ENCODE results near the gene TXNIP.
"Not testable (repeated sequence)": the region's sequence is repeated elsewhere in the genome, so short reads cannot be mapped to it uniquely, and the experiment has no call there.

Gene TXNIP

DNA sequence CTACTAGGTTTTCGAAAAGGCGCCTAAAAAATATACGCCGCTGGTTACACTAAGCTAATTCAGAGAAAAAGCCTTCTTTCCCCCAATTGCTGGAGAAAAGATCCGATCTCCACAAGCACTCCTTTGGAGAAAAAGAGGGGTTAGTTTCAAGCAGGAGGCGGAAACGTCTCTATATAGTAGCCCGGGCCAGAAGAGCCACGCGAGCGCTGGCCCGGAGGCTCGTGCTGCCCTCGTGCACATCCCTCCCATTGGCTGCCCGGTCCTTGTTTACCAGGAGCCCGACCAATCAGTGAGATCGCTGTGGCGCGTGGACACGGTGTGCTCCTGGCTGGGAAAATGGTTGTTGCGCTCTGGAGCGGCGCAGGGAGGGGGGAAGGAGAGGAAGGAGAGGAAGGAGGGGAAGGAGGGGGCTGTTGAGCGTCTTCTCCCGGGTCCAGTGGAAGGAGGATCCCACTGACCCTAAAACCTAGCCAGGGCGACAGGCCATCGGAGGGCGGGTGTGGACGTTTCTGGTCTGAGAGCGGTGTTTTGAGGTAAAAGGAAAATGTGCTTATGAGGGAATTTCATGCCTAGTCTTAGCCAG, at the start of gene TXNIP:
TSS of gene TXNIP (minus strand) at position 147 of the 583 bp plus-strand sequence. CDS start 313 bp downstream, outside the sequence.
- DNase-seq, result peak; percentile 93

DNA sequence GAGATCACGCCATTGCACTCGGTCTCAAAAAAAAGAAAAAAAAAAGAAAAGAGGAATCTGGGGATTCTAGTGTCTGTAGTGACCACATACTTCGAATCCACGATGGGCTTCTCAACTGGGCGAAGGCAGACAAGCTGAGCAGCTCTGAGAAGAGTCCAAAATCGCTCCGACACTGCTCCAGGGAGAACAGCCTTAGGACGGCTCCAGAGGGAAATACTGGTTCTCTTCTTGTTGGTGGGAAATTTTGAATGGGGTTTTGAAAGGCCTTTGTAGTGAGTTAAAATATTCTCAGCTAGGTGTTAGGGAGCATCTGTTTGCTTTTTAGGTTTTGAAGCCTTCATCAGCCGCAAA, 43.4 kb upstream of the TXNIP start:
- DNase-seq, result no peak

DNA sequence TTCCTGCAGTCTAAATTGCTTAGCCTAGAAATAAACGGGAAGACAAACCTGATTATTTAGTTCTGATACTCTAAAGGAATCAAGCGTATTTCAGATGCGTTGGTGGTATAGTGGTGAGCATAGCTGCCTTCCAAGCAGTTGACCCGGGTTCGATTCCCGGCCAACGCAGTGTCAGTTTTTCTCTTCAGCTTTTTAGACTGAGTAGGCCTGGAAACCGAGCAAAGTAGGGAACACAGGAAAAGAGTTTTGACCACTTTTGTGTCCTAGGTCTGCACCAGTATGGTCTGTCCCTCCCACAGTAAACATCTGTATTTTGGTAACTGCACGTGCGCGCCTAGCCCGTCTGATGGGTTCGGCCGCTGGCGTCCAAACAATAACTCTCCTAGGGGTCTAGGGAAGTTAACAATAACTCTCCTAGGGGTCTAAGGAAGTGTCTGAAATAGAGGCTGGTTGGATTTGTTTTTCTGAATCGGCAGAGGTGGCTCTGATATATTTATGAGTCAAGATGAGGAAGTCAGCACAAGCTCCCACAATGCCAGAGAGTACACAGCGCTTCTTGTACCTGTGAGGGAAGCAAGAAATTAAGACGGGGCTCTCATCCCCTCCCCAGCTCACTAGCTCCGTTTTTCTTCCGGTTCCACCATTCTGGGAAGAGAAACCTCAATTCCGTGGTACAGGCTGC, 40.7 kb upstream of the TXNIP start:
- DNase-seq, result peak; percentile 87

DNA sequence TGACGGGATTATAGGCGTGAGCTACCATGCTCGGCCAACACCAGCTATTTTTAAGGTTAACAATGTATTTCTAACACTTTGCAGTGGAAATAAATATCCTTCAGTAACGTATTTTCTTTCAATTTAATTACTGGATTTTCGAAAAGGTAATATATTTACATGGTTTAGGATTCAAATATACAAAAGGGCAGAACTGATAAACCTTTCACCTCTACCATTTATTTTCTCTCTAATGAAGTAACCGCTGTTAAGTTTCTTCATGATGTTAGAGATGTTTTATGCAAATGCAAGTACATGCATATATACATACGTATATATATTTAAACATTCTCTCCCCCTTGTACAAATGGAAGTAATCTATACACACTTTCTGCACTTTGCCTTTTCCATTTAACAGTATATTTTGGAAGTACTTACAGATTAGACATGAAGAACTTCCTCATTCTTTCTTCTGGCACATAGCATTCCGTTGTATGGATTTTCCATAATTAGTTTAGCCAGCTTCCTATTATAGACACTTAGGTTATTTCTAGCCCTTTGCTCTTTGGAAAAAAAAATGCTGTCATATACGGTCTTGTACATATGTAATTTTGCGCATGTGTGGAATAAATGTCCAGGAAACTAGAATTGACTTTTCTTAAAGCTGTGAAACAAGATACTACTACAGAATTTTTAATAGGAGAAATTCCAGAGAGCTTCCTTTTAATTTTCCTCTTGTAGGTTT, 40.0 kb upstream of the TXNIP start:
- DNase-seq, result peak; percentile 39

DNA sequence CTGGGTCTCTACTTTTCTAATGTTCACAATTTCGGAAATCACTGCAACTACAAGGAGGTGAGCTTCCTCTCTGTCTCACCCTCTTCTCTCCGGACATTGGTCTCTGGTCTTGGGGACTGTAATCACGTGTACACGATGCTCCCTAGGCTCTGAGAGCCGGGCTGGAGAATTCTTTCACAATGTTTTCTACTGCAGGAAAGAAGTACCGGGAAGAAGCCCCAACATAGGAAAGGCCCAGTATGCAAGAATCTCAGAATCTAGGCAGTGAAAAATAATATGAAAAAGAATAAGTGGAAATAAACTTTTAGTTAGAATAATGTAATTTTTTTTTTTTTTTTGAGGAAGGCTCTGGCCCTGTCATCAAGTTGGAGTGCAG, 38.7 kb upstream of the TXNIP start:
- DNase-seq, result no peak

GRCh38 chr1:146032631-146033219, 36.3 kb upstream of the TXNIP start:
- DNase-seq, result no peak

DNA sequence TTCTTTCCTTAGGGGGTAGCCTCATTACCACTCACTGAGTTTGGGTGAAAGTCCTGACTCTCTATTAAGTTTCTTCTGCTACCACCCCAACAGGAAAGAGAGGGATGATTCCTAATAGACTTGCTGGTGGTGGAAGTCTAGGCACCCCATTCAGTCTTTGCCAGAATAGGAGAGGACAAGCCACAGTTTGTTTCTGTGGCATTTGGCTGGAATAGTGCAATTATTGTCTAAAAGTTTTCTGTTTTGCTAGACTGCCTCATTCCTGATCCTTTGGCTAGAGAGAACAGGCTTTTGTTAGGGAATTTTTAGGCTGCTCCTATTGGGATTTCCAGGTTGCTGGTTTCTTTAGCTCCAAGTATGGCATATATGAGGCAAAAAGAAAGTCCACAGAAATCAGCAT, 35.1 kb upstream of the TXNIP start:
- no peak for DNase-seq

DNA sequence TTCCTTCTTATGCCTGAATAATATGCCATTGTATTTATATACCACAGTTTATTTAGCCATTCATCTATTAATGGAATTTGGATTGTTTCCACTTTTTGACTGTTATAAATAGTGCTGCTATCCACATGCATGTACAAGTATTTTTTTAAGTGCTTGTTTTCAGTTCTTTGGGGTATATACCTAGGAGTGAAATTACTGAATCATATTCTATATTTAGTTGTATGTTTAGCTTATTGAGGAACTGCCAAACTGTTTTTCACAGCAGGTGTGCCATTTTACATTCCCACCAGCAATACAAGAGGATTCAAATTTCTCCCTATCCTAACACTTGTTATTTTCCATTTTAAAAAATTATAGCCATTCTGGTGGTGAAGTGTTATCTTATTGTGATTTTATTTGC, 32.7 kb upstream of the TXNIP start:
- DNase-seq, result no peak

- not testable (repeated sequence) for DNase-seq
Measured at GRCh38 chr1:146026650-146027049, 30.3 kb upstream of the TXNIP start.

DNA sequence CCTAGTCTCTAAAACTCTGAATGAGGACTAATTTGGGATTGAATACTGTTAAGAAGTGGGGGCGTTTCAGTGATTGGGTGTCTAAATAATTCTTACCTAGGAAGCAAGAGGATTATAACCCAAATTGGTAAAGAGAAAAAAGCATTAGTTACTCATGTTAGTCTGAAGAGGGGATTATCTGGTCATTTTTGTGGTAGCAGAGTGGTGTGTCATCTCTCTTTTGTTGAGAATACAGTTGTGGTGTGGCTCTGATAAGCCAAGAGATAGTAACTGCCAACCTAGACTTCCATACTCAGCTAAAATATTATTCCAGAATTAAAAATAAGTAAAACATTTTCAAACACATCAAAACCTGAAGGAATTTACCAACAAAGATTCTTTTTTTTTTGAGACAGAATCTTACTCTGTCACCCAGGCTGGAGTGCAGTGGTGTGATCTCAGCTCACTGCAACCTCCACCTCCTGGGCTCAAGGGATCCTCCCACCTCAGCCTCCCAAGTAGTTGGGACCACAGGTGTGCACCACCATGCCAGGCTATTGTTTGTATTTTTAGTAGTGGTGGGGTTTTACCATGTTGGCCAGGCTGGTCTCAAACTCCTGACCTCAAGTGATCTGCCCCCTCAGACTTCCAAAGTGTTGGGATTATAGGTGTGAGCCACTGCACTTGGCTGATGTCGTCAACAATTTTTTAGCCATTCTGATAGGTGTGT, 29.6 kb upstream of the TXNIP start:
- not testable (repeated sequence) for DNase-seq

GRCh38 chr1:146022403-146023127, 26.2 kb upstream of the TXNIP start:
- no peak for DNase-seq

- DNase-seq, result no peak
Measured at GRCh38 chr1:146021622-146022402, 25.4 kb upstream of the TXNIP start, which contains the start of gene HJV. Gene HJV, minus strand, starts transcription at chr1:146021735. Its CDS starts 1,504 bp downstream, at chr1:146020231.

GRCh38 chr1:146021050-146021445, 24.7 kb upstream of the TXNIP start:
- no peak for DNase-seq

GRCh38 chr1:146020058-146021049, 24.0 kb upstream of the TXNIP start:
- DNase-seq, result no peak

DNA sequence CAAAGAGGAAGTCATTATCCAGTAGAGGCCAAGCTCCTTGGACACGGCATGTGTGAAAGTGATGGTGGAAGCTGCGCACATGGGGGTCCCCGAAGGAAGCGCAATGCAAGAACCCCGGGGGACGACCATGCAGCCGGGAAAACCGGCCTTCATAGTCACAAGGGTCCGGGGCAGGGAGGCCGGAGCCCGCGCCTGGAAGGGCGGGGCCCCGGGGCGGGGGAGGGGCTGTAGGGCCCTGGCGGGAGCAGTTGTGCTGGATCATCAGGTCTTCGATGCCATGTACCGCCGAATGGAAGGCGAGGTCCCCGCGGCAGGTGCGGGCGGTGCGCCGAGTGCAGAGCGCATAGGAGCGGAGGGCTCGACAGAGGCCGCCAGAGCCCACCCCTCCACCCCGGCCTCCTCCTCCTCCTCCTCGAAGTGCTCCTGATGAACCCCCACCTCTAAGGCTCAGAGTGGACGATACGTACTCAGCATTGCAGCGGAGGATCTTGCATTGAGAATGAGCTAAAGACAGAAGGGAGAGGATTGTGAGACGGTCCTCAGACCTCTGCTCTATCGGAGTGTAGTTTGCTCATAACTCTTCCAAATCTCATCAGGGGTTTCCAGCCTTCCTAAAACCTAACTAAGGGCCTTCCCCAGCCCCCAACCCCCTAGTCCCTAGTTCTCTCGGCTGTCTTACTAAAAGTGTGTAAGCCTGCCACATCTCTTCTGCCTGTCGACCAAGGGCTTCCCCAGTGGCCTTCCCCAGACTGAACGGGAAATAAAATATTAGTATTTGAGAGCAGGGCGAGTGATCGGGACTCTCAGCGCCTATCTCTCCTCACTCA, 23.1 kb upstream of the TXNIP start:
- DNase-seq, result no peak

DNA sequence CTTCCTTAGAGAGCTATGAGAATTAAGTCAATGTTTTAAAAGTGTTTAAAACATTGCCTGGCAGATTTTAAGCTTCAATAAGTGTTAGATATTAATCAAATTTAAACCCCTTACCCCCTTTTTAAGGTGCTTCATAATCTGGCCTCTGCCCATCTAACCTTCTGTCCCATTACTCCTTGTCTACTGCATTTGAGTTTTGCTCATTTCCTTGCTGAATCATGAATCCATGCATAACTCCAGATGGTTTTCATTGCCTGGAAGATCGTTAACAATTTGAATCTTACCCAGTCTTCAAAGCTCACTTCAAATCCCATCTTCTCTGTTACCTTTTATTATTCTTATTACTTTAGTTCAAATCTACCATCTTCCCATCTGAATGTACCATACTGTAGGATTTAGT, 20.5 kb upstream of the TXNIP start:
- DNase-seq, result no peak

DNA sequence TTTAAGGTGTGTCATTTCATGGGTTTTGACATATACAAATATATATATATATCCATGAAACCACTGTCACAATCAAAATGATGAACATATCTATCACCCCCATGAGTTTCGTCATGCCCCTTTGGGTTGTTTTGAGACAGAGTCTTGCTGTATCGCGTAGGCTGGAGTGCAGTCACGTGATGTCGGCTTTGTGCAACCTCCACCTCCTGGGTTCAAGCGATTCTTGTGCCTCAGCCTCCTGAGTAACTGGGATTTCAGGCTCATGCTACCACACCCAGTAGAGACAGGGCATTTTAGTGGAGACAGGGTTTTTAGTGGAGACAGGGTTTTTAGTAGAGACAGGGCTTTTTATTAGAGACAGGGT, 17.2 kb upstream of the TXNIP start:
- no peak for DNase-seq

DNA sequence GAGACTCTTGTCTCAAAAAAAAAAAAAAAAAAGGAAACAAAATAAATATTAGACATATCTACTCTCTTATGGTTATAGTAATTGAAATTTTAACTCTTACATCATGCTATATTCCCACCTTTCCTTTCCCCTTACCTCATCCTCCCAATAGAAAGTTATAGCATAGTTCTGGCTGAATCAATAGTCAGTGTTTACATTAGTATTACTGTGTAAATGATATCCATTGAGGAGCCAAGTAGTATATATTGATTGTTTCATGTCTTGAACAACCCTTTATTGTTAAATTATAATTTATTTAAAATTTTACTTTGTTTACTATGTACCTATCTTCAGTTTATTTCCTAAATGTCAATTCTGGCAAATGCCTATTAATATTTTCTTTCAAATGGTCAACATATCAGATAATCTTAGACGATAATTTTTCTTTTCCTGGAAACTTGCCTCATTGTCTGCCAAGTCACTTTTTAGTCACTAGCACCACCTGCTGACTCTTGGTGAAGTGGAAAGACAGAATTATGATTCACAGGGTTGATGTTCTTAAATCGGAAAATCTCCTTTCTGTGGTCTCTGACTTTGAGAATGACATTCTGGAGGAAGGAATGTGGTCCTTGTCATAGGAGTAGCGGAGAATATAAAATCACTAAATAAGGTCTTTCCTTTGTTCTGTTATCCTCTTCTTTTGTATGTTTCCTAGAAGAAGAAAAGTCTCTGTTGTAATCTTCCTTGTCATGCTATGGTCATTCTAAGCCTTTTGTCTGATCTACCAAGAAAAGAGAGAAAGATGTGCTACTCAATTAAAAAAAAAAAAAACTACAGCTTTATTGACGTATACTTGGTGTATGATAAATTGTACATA, 16.6 kb upstream of the TXNIP start:
- DNase-seq, result peak; percentile 54
